SH-SY5Y (cell line): ENCODE data around the gene CTNNA1.

Source experiments
- GATA2 ChIP-seq: IDR thresholded peaks from 2 replicates; pipeline ENCODE4 v1.6.1; 2011; ENCODE audit warnings: mild to moderate bottlenecking, low read depth, low read length
- GATA3 ChIP-seq: IDR thresholded peaks from 2 replicates; pipeline ENCODE4 v1.6.1; 2011; ENCODE audit warnings: low read depth, mild to moderate bottlenecking, low read length, moderate library complexity

The CTNNA1 gene

DNA sequence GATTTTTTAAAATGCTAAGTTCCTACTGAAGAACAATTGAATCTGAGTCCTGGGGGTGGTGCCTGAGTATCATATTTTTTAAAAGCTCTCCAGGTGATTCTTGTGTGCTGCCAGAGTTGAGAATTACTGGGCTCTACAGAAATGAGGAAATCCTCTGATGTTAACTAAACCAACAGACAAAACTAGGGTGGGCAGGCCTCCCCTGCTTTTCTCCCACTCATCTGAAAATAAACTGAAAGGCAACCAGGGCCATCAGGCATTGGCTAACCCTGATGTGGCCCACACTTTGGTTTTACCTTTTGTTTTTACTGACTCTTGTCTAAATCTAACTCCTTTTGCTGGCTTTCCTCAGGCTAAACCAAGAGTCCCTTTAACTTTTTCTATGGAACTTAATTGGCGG is 13.3 kb upstream of the CTNNA1 start:
- TF ChIP-seq GATA3 (no peak), GATA2 (no peak)

DNA sequence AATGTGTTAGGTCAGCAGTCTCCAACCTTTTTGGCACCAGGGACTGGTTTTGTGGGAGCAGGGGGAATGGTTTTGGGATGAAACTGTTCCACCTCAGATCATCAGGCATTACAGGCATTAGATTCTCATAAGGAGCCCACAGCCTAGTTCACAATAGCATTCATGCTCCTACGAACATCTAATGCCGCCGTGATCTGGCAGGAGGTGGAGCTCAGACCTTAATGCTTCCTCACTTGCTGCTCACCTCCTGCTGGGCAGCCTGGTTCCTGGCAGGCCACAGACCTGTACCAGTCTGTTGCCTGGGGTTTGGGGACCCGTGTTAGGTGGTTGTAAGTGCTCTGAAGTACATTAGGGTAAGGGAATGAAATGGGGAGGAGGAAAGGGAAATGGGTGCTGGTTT is 9.7 kb upstream of the CTNNA1 start:
- no peak for TF ChIP-seq GATA3
- TF ChIP-seq GATA2 = no peak

DNA sequence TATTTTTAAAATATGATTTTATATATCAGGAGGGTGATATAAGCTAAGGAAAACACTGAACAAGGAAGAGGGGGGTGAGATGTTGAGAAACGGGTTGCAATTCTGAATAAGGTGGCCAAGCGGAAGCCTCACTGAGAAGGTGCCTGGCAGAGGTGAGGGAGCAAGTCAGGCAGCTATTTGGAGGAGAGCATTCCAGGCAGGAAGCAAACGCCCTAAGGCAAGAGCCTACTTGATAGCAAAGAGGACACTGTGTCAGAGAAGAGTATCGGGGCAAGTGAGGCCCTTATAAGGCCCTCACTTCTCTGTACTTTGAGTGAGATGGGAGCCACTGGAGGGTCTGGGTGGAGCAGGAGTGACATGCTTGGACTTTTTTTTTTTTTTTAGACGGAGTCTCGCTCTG is 8.0 kb upstream of the CTNNA1 start:
- TF ChIP-seq GATA2 = no peak

DNA sequence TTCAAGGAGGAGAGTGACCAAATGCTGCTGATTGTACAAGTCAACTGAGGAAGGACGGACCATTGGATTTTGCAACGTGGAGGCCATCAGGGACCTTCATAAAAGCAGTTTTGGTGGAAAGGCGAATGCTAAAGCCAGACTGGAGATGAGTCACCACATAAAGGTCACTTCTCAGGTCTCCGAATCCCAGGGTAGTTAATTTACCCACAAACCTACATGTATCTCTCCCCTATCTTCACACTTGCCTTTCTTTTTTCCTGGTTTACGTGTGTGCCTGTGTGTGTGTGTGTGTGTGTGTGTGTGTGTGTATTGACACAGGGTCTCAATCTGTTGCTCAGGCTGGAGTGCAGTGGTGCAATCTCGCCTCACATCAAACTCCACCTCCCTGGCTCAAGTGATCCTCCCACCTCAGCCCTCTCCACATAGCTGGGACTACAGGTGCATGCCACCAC is 4.6 kb upstream of the CTNNA1 start:
- TF ChIP-seq GATA3 = no peak

DNA sequence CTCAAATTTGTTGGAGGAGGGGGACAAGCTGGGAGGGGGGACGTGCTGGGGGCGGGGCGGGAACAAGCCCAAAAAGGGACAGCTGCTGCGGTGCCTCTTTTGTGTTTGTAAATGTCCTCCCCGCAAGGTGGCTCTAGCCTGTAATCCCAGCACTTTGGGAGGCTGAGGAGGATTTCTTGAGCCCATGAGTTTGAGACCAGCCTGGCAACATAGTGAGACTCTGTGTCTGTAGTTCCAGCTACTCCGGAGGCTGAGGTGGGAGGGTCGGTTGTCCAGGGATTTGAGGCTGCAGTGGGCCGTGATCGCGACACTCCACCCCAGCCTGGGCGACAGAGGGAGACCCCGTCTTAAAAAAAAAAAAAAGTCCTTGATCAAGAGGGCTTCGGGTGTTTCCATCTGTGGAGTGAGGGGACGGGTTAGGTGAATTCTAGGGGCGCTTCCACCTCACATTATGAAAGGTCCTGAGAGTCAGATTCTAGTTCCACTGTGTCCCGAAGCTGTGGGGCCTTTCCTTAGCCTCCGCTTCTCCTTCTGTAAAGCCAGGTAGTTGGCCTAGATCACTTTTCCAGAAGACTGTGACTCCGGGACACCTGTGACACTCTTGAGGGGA is 779 bp upstream of the CTNNA1 start:
- no peak for TF ChIP-seq GATA2
- TF ChIP-seq GATA3 = no peak

DNA sequence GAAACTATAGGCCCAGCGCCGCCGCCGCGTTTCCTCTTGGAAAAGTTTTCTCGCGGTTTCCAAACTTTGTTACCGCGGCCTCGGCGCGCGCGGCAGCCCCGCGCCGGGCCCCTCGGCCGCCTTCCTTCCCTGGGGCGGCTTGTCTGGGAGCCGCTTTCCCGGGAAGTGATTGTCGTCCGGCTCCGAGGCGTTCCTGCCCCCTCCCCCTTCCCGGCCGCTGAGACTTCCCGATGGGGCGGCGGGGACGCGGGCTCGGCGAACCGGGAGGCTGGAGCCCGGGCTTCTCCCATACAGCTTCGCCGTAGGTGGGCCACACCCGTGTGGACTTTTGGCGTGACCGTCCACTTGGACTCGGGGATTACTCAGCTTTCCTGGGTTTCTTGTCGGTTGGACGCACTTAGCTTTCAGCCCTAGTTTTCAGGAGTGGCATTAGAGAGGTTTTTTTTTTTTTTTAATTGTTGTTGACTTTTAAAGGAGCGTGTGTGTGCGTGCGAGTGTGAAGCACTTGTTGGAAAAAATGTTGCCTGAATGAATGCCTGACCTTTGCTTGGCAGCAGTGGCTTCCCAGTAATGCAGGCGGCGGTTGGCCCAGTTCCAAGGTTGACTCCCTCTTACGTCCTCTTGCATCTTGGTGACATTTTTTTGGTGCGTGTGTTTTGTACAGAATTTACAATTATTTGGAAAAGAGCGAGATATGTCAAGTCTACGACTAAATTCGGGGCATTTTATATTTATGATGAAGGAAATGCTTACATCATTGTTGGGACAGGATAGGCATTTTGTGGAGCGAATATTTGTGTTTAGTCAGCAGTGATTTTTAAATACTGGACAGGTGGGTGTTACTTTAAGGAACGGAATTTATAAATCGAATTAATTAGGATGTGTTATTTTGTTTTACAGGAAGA is 821 bp downstream of the CTNNA1 start:
- TF ChIP-seq GATA2 = no peak
- no peak for TF ChIP-seq GATA3

DNA sequence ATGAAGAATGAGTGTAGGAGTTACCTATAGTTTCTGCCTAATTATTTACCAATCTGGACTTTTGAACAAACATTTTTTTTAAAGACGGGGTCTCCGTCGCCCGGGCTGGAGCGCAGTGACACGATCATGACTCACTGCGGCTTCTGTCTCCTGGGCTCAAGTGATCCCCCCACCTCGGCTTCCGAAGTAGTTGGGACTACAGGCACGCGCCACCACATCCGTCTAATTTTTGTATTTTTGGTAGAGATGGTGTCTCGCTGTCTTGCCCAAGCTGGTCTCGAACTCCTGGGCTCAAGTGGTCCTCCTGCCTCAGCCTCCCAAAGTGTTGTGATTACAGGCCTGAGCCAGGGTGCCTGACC is 1.5 kb downstream of the CTNNA1 start:
- no peak for TF ChIP-seq GATA3
- TF ChIP-seq GATA2 = no peak

DNA sequence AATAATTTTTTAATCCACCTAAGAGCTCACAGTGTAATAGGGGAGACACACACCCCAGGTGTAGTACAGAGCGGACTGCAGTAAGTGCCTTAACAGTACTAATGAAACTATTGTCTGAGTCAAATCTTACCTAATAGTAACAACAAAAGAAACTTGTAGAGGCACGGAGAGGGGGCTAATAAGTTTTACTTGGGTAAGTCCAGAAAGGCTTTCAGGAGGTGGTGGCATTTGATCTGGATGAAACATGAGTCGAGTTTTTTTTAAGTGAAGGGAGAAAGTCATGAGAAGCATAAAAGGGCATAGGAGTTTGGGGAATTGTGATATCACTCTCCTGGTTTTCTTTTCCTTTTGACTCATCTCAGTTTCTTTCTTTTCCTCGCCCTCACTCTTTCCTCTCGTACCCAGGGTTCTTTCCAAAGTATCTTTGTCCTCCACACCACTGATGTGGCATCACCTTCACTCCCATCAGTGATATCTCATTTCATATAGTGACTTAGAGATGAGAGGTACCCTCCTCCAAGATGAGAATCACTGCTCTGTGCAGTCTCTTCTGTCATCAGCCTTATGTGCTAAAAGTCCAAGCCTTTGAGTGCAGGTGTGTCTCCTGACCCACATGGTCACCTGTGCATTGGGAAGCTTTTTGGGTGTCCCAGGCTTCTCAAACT is 2.0 kb downstream of the CTNNA1 start:
- TF ChIP-seq GATA2 = no peak
- TF ChIP-seq GATA3 = no peak

DNA sequence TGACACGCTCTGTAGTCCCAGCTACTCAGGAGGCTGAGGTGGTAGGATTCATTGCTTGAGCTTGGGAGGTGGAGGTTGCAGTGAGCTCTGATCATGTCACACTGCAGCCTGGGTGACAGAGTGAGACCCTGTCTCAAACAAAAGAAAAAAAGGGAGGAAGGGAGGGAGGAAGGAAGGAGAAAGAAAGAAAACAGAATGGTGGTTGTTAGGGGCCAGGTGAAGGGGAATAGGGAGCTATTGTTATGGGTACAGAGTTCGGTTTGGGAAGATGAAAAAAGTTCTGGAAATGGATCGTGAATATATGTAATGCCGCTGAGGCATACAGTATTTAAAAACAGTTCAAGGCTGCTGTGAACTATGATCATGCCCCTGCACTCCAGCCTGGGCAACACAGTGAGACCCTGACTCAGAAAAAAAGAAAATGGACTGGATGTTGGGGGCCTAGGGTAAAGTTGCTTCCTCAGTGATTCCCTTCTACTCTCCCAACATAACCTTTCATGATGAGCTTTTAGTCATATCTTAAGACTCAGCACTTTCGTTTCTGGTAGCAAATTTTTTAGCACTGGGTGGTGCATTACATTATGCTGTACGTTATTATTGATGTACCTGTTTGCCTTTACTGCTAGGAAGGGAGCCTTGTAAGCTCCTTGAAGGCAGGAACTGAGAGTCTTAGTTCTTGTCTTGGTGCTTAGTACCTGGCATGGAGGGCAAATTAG is 4.0 kb downstream of the CTNNA1 start:
- TF ChIP-seq GATA3 (no peak), GATA2 (no peak)

DNA sequence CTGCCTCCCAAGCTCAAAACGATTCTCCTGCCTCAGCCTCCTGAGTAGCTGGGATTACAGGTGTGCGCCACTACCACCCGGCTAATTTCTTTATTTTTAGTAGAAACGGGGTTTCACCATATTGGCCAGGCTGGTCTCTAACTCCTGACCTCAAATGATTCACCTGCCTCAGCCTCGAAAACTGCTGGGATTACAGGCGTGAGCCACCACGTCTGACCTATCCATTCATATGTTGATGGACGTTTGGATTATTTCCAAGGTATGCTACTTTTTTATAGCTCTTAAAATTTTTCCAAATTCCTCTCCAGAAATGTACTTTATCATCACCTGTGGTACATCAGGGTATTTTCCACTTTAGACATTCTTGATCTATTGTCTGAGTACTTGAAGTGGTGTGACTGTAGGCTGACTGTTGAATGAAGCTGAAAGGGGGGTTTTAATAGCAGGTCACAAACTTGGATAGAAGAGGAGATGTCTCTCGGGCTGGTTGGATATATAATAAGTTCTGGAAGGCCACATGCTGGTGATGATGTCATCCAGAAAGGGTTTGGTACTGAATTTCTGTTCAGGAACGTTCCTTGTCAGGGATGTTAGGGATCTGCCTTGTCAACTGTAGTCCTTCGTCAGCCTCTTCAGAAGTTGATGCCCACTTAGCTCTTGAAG is 7.4 kb downstream of the CTNNA1 start:
- TF ChIP-seq GATA3 (no peak), GATA2 (no peak)

DNA sequence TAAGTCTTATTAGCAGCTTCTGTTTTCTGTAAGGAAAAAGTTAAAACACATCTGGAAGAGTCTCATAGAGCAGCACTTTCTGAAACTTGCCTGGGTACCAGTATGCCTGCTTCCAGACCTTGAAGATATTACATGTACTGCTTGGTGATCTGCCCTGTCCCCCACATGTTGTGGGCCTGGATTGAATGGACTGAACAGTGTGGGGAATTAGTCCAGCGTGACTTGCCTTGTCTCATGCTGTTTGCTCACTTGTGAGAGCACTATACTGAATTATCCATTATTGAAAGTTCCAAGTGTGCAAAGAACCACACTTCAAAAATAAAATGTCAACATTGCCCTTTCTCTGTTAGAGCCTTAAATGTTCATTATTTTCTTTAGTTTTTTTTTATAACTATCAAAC is 8.9 kb downstream of the CTNNA1 start:
- TF ChIP-seq GATA3 (no peak), GATA2 (no peak)

DNA sequence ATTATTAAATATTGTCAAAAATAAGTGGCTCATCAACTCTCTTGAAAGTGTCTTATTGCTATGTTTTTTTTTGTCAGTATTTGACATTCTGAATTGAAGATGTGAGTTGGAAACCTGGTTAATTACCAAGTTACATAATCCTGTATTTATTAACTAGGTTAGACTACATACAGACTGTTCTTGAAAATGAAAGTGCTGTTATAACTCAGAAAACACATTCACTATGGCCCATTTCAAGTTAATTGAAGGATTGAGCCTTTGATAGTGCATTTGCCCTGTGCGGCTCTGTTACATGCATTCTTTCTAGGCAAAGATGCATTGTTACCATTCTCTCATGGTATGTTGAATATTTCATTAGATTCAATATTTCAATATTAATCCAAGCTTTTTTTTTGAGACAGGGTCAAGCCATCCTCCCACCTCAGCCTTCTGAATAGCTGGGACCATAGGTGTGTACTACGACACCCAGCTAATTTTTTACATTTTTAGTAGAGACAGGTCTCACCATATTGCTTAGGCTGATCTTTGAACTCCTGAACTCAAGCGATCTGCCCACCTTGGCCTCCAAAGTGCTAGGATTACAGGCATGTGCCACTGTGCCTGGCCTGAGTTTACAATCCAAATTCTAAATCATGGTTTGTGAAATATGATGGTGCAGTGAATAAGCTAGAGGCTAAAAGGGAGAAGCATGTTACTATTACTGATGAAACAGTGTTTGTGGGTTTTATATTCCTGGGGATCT is 10.0 kb downstream of the CTNNA1 start:
- TF ChIP-seq GATA3 (no peak), GATA2 (no peak)

DNA sequence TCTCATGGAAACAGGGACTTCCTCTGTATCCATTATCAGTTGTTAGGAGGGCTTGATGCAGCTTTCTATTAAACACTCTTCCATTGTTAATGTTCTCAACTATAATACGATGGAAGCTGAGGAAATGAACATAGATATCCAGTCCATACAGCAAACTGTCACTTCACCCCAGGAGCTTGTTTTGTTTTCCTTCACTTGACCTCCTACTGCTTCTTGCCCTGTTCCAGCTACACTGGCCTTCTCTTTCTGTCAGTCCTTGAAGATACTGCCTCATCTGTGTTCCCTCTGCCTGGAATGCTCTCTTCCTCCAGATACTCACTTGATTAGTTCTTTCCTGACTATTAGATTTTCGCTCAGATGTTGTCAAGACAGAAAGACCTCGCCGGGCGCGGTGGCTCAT is 17.1 kb downstream of the CTNNA1 start:
- TF ChIP-seq GATA3 = no peak
- no peak for TF ChIP-seq GATA2

DNA sequence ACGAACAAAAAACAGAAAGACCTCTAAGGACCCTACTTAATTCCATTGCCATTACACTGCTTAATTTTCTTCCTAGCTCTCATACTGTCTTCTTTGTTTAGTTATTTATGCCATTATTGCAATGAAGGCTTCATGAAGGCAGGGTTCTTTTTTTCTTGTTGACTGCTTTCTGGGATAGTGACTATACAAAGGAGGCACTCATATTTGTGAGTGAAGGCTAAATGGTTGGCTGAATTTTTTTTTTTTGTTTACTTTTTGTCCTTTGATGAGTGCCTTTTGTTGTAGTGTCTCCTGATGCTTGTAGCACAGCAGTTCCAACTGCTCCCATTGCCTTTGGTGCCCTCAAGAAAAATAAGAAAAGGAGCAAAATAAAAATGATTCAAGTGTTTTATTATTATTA is 17.8 kb downstream of the CTNNA1 start:
- TF ChIP-seq GATA3 (no peak), GATA2 (no peak)
